C4-2B (cell line): Measurements from ENCODE around the gene TYW5.
A peak's percentile ranks its signal among the peaks of the same experiment; 100 is the strongest.

ENCODE experiments used
- H3K27ac ChIP-seq: fragments of 450-650 bp; 2 replicates; pipeline ENCODE4 v1.5.1; 2017
- CTCF ChIP-seq: fragments of 450-650 bp; conservative IDR thresholded peaks from 2 replicates; pipeline ENCODE4 v1.5.1; 2017; ENCODE audit warnings: mild to moderate bottlenecking
- ZFX ChIP-seq: fragments of 450-650 bp; IDR thresholded peaks from 2 replicates; pipeline ENCODE4 v1.6.1; 2017

TYW5 gene

DNA sequence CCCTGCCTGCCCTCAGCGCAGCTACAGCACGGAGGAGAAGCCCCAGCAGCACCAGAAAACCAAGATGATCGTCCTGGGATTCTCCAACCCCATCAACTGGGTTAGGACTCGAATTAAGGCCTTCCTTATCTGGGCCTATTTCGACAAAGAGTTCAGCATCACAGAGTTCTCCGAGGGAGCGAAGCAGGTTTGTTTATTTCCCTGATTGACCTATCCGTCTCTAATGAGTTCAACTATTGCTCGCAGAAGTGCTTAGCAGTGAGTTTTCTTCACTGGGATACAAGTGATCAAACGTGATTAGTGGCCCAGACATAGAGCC lies 730 bp upstream of the TYW5 start:
- peak overlapping the region; percentile 95 for H3K27ac ChIP-seq
- TF ChIP-seq ZFX (peak; percentile 78), CTCF (no peak)

- TF ChIP-seq ZFX = no peak
- no peak for TF ChIP-seq CTCF
- peak overlapping the region; percentile 95 for H3K27ac ChIP-seq
Measured at GRCh38 chr2:199955007-199955338, 318 bp downstream of the TYW5 start.

DNA sequence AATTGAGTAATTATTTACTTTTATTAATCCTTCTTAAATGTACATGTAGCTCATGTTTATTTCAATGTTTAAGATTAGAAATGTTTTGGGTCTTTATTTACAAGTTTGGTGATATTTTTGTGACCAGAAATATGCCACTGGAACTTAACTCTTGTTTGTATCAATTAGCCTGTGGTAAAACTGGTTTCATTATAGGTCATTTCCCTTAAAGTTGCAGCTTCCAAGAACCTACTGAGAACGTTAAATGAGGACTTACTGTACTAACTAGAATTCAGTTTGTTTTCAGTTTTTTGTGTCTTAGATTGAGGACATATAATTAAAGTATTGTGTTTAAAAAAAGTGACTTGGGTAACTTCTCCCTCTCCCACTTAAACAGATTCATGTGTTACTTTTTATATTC lies 4.3 kb downstream of the TYW5 start:
- no peak for TF ChIP-seq CTCF
- TF ChIP-seq ZFX = no peak
- no peak overlapping the region for H3K27ac ChIP-seq

DNA sequence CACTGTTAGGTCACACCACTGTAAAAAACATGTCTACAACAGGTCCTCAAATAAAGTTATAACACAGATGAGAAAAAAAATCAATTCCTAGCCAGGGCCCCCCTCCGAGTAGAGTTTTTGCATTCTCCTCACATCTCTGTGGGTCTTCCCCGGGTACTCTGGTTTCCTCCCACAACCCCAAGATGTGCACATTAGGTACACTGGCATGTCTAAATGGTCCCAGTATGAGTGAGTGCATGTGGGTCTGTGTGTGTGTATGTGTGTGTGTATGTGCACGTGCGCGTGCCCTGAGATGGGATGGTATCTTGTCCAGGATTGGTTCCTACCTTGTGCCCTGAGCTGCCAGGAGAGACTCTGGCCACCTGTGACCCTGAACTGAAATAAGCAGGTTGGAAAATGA lies 4.9 kb downstream of the TYW5 start:
- H3K27ac ChIP-seq = no peak overlapping the region
- TF ChIP-seq CTCF = no peak
- TF ChIP-seq ZFX = no peak

DNA sequence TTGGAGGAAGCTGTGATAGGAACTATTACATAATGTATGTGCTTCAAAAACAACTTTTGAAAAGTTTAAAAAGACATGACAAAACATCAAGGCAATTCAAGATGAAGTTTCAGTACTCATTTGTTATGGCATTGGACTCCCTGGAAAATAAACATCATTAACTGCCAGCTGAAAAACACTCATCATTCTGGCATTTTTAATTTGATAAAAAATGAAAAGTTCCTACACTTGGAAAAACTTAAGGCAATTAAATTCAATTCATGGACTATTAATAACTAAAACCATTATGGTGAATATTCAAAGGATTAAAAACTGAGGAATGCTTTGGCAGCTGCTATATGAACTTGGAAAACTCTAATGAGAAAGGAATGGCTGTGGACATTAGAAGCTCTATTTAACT lies 8.5 kb downstream of the TYW5 start:
- no peak overlapping the region for H3K27ac ChIP-seq
- TF ChIP-seq ZFX (no peak), CTCF (no peak)

DNA sequence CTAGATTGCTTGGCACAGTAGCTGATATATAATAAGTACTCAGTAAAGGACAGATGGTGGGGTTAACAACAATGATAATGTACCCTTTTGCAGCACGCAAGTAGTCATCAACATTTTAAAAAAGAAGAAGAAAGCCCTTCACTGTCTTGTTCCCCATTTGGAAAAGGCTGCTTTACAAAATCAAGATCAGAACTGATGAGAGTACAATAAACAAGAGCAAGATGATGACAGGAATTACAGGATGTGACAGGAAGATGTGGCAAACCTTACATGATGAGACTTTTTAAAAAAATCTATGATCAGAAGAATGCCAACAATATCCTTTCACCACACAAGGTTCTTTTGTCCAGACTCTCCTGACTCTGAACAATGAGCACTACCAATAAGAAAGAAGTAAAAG lies 9.1 kb downstream of the TYW5 start:
- no peak overlapping the region for H3K27ac ChIP-seq

GRCh38 chr2:199943373-199943772 lies 11.9 kb downstream of the TYW5 start:
- no peak overlapping the region for H3K27ac ChIP-seq
- TF ChIP-seq ZFX (no peak), CTCF (no peak)

More for the DNA sequence above, 9.1 kb downstream of the TYW5 start:
- TF ChIP-seq ZFX (no peak), CTCF (no peak)
